T-helper 2 cell (primary cell): ENCODE results near the gene CLPTM1.
"Not testable (repeated sequence)": the region's sequence is repeated elsewhere in the genome, so short reads cannot be mapped to it uniquely, and the experiment has no call there.

ENCODE experiments used
- DNase-seq, 5 experiments: peaks; one replicate each; pipeline versions ENCODE4 v3.0.0 to v3.0.0-alpha.2; 2012 to 2022
- total RNA-seq, 2 donors: gene quantifications; one replicate each; lab custom pipeline; 2026; lab: John Stamatoyannopoulos, UW

CLPTM1 gene, protein sequence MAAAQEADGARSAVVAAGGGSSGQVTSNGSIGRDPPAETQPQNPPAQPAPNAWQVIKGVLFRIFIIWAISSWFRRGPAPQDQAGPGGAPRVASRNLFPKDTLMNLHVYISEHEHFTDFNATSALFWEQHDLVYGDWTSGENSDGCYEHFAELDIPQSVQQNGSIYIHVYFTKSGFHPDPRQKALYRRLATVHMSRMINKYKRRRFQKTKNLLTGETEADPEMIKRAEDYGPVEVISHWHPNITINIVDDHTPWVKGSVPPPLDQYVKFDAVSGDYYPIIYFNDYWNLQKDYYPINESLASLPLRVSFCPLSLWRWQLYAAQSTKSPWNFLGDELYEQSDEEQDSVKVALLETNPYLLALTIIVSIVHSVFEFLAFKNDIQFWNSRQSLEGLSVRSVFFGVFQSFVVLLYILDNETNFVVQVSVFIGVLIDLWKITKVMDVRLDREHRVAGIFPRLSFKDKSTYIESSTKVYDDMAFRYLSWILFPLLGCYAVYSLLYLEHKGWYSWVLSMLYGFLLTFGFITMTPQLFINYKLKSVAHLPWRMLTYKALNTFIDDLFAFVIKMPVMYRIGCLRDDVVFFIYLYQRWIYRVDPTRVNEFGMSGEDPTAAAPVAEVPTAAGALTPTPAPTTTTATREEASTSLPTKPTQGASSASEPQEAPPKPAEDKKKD
- 43.0 to 46.5 reads per million in 2 donors for total RNA-seq

DNA sequence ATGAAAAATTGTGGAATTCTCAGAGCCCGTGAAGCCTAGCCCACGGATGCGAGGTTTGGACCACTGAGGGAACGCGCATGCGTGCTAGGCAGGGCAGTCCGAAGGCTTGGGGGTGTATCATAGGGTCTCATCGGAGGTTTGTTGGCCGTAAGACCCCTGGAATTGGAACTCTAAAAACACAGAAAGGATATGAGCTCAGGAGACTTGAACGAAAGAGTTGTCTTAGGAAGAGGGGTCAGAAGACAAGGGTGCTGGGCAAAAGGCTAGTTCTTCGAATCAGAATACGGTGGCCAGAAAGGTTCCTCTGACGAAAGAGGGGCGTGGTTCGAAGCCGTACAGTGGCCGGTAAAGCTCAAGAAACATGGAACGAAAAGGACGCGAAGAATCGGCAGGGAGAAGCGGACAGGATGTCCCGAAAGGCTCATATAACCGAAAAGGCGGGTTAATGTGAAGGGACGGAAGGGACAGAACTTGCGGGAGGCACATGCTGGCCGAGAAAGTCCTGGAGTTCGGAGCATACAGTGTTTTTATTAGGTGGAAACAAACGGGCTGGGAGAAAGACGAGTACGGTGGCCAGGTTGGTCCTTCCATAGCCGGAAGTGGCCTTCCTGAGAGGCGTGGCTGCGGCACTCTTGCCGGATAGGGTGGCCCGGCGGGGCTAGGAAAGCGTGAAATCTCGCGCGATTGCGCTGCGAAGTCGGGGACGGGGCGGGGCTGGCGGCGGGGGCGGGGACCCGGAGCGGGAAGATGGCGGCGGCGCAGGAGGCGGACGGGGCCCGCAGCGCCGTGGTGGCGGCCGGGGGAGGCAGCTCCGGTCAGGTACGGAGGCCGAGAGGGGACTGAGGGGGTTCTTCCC lies at the start of gene CLPTM1:
TSS of gene CLPTM1 (plus strand) at position 732 of the 856 bp plus-strand sequence. CDS start at position 748, 16 bp downstream.
- DNase-seq = peak; percentile 93 to 98 (median 96)

DNA sequence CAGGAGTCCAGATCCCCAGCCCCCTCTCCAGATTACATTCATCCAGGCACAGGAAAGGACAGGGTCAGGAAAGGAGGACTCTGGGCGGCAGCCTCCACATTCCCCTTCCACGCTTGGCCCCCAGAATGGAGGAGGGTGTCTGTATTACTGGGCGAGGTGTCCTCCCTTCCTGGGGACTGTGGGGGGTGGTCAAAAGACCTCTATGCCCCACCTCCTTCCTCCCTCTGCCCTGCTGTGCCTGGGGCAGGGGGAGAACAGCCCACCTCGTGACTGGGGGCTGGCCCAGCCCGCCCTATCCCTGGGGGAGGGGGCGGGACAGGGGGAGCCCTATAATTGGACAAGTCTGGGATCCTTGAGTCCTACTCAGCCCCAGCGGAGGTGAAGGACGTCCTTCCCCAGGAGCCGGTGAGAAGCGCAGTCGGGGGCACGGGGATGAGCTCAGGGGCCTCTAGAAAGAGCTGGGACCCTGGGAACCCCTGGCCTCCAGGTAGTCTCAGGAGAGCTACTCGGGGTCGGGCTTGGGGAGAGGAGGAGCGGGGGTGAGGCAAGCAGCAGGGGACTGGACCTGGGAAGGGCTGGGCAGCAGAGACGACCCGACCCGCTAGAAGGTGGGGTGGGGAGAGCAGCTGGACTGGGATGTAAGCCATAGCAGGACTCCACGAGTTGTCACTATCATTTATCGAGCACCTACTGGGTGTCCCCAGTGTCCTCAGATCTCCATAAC lies 49.6 kb upstream of the CLPTM1 start, which contains the start of gene APOE:
TSS of gene APOE (plus strand) at position 360 of the 724 bp plus-strand sequence. CDS start 829 bp downstream, outside the sequence.
- no peak for DNase-seq

DNA sequence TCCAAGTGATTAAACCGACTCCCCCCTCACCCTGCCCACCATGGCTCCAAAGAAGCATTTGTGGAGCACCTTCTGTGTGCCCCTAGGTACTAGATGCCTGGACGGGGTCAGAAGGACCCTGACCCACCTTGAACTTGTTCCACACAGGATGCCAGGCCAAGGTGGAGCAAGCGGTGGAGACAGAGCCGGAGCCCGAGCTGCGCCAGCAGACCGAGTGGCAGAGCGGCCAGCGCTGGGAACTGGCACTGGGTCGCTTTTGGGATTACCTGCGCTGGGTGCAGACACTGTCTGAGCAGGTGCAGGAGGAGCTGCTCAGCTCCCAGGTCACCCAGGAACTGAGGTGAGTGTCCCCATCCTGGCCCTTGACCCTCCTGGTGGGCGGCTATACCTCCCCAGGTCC lies 47.6 kb upstream of the CLPTM1 start:
- DNase-seq = no peak

DNA sequence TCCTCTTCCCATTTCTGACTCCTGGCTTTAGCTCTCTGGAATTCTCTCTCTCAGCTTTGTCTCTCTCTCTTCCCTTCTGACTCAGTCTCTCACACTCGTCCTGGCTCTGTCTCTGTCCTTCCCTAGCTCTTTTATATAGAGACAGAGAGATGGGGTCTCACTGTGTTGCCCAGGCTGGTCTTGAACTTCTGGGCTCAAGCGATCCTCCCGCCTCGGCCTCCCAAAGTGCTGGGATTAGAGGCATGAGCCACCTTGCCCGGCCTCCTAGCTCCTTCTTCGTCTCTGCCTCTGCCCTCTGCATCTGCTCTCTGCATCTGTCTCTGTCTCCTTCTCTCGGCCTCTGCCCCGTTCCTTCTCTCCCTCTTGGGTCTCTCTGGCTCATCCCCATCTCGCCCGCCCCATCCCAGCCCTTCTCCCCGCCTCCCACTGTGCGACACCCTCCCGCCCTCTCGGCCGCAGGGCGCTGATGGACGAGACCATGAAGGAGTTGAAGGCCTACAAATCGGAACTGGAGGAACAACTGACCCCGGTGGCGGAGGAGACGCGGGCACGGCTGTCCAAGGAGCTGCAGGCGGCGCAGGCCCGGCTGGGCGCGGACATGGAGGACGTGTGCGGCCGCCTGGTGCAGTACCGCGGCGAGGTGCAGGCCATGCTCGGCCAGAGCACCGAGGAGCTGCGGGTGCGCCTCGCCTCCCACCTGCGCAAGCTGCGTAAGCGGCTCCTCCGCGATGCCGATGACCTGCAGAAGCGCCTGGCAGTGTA lies 46.9 kb upstream of the CLPTM1 start:
- no peak for DNase-seq

DNA sequence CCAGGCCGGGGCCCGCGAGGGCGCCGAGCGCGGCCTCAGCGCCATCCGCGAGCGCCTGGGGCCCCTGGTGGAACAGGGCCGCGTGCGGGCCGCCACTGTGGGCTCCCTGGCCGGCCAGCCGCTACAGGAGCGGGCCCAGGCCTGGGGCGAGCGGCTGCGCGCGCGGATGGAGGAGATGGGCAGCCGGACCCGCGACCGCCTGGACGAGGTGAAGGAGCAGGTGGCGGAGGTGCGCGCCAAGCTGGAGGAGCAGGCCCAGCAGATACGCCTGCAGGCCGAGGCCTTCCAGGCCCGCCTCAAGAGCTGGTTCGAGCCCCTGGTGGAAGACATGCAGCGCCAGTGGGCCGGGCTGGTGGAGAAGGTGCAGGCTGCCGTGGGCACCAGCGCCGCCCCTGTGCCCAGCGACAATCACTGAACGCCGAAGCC lies 46.3 kb upstream of the CLPTM1 start:
- DNase-seq = no peak

DNA sequence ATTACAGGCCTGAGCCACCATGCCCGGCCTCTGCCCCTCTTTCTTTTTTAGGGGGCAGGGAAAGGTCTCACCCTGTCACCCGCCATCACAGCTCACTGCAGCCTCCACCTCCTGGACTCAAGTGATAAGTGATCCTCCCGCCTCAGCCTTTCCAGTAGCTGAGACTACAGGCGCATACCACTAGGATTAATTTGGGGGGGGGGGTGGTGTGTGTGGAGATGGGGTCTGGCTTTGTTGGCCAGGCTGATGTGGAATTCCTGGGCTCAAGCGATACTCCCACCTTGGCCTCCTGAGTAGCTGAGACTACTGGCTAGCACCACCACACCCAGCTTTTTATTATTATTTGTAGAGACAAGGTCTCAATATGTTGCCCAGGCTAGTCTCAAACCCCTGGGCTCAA lies 45.4 kb upstream of the CLPTM1 start:
- DNase-seq = no peak

DNA sequence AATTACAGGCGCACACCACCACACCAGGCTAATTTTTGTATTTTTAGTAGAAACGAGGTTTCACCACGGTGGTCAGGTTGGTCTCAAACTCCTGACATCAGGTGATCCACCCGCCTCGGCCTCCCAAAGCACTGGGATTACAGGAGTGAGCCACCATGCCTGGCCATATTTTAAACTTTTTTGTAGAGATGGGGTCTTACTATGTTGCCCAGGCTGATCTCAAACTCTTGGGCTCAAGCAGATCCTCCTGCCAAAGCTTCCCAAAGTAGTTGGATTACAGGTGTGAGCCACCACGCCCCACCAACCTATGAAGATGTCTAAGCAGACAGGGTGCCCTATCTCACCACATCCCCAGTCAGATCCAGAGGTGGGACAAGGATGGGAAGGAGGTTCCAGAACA lies 43.3 kb upstream of the CLPTM1 start:
- not testable (repeated sequence) for DNase-seq

DNA sequence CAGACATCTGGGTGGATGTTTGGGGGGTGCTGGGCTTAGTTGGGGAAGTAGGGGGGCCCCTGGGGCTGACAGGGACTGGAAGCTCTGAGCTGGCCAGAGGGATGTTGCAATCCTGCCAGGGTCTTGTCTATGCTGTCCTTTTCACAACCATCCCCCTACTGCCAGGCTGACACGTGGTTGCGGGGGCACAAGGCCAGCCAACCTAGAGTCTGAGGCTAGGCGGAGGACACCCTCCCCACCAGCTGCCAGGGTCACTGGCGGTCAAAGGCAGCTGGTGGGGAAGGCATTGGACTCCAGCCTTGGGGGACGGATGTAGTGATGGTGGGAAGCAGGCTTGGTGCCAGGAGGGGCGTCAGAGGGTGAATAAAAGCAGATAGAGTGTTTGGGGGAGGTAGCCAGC lies 42.3 kb upstream of the CLPTM1 start:
- no peak for DNase-seq

DNA sequence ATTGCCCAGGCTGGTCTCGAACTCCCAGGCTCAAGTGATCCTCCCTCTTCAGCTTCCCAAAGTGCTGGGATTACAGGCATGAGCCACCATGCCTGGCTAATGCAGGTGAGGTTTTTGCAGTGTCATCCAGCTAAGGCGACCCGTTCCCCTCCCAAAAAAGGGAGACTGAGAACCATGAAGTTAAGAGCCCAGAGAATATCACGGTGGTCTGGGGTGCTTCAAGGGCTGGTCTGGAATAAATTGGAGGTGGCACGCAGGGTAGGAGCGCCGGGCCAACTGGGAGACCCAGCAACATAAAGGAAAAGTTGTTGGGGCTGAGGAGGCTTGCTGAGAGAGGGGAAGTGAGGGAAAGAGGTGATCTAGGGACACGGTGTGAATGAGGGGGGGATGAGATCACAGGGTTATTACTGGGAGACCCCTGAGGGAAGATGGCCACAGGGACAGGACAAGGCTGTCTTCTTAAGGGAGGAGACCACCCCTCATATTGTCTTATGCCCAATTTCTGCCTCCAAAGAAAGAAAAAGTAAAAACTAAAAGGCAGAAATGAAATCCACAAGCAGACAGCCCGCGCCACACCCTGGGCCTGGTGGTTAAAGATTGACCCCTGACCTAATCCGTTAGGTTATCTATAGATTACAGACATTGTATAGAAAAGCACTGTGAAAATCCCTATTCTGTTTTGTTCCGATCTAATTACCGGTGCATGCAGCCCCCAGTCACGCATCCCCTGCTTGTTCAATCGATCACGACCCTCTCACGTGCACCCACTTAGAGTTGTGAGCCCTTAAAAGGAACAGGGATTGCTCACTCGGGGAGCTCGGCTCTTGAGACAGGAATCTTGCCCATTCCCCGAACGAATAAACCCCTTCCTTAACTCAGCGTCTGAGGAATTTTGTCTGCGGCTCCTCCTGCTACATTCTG lies 41.4 kb upstream of the CLPTM1 start:
- DNase-seq = not testable (repeated sequence)

DNA sequence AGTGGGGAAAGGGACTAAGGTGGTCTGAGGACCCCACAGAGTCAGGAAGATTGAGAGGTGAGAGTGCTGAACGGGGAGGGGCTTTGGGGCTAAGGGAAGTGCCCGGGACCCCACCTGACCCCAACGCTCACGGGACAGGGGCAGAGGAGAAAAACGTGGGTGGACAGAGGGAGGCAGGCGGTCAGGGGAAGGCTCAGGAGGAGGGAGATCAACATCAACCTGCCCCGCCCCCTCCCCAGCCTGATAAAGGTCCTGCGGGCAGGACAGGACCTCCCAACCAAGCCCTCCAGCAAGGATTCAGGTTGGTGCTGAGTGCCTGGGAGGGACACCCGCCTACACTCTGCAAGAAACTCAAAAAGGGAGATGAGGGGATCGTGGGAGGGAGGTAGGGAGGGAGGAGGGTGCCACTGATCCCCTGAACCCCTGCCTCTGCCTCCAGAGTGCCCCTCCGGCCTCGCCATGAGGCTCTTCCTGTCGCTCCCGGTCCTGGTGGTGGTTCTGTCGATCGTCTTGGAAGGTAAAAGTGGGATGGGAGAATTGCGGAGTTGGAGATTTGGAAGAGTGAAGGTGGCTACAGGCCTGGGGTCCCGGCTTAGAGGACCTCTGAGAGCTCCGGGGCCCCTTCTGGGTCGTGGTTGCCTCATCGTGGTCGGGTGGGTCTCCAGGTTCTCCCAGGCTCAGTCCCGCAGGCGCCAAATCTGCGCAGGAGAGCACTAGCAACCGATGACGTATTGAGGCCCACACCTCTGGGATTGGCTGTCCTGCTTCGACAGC lies 40.6 kb upstream of the CLPTM1 start, which contains the start of gene APOC1:
TSS of gene APOC1 (plus strand) at position 176 of the 774 bp plus-strand sequence. CDS start at position 460, 284 bp downstream.
- DNase-seq = peak; percentile 29 to 87 (median 66)

DNA sequence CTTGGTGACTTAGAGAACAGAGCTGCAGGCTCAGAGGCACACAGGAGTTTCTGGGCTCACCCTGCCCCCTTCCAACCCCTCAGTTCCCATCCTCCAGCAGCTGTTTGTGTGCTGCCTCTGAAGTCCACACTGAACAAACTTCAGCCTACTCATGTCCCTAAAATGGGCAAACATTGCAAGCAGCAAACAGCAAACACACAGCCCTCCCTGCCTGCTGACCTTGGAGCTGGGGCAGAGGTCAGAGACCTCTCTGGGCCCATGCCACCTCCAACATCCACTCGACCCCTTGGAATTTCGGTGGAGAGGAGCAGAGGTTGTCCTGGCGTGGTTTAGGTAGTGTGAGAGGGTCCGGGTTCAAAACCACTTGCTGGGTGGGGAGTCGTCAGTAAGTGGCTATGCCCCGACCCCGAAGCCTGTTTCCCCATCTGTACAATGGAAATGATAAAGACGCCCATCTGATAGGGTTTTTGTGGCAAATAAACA lies 30.9 kb upstream of the CLPTM1 start:
- DNase-seq = no peak

DNA sequence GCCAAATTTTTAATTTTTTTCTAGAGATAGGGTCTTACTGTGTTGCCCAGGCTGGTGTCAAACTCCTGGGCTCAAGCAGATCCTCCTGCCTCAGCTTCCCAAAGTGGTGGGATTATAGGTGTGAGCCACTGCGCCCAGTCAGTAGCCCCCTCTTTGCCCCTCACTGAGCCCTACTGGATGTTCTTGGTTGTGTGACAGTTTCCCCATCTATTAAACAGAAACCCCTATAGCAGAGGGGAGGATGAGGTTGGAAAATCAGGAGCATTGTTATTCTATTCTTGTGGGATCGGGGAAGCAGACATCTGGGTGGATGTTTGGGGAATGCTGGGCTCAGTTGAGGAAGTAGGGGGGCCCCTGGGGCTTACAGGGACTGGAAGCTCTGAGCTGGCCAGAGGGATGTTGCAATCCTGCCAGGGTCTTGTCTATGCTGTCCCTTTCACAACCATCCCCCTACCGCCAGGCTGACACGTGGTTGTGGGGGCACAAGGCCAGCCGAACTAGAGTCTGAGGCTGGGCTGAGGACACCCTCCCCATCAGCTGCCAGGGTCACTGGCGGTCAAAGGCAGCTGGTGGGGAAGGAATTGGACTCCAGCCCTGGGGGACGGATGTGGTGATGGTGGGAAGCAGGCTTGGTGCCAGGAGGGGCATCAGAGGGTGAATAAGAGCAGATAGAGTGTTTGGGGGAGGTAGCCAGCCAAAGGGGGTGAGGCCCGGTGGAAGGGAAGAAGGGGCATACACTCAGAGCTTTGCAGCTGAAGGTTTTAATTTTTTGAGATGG lies 29.9 kb upstream of the CLPTM1 start:
- DNase-seq = no peak

DNA sequence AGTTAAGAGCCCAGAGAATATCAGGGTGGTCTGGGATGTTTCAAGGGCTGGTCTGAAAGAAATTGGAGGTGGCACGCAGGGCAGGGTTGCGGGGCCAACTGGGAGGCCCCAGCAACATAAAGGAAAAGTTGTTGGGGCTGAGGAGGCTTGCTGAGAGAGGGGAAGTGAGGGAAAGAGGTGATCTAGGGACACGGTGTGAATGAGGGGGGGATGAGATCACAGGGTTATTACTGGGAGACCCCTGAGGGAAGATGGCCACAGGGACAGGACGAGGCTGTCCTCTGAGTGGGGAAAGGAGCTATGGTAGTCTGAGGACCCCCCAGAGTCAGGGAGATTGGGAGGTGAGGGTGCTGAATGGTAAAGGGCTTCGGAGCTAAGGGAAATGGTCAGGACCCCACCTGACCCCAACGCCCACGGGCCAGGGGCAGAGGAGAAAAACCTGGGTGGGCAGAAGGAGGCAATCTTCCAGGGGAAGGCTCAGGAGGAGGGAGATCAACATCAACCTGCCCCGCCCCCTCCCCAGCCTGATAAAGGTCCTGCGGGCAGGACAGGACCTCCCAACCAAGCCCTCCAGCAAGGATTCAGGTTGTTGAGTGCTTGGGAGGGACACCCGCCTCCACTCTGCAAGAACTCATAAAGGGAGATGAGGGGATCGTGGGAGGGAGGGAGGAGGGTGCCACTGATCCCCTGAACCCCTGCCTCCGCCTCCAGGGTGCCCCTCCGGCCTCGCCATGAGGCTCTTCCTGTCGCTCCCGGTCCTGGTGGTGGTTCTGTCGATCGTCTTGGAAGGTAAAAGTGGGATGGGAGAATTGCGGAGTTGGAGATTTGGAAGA lies 28.7 kb upstream of the CLPTM1 start:
- not testable (repeated sequence) for DNase-seq

DNA sequence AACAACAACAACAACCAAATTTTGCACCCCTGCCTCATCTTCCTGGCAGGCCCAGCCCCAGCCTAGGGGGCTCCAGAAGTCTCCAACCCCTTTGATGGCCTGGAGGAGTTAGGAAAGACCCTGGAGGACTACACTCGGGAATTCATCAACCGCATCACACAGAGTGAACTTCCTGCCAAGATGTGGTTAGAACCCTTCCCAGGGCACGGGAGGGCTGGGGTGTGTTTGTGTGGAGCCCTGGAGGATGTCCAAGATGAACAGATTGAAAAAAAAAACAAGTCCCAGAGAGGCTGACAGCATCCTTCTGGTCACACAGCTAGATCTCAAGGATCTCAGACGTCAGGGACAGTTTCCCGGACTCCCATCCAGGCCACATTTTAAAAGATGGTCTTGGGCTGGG lies 27.4 kb upstream of the CLPTM1 start:
- DNase-seq = no peak

DNA sequence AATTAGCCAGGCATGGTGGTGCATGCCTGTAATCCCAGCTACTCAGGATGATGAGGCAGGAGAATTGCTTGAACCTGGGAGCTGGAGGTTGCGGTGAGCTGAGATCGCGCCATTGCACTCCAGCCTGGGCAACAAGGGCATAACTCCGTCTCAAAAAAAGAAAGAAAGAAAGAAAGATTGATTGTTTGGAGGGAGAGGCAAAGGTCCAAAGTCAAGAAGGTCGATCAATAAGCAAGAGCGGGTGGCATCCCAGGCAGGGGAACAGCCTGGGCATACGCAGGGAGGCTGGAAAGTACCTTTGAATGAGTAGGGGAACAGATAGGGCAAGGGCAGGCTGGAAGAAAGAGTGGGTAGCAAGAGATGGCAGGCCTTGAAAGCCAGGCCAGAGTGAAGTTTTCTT lies 25.1 kb upstream of the CLPTM1 start:
- no peak for DNase-seq

DNA sequence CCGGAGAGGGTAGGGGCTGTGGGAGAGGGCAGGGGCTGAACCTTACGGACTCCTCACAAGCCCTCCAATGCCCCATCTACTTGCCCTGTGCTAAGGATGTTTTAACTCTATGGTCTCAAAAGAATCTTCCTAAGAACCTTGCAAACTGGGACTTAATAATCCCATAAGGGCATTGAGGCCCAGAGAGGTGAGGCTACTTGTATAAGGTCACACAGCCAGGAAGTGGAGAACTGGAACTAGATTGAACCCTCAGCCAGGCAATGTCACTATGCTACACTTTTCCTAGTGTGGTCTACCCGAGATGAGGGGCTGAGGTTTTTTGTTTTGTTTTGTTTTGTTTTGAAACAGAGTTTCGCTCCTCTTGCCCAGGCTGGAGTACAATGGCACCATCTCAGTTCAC lies 23.6 kb upstream of the CLPTM1 start:
- no peak for DNase-seq

DNA sequence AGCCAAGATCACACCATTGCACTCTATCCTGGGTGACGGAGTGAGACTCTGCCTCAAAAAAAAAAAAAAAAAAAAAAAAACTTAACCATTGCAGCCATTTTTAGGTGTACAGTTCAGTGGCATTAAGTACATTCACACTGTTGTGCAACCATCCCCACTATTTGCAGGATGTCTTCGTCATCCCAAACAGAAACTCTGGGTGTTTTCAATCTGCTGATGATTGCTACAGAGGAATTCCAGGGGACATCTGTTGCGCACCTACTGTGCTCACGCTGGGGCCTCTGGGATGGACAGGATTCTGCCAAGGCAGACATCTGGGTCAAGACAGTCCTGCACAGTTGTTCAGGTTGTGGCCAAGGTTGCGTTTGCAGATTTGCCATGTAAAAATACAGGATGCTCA lies 15.5 kb upstream of the CLPTM1 start:
- DNase-seq = no peak
